G401.6 (cell line): Measurements from ENCODE around the gene LDLRAP1.

ENCODE experiments used
- FAIRE-seq: peaks from 2 replicates; lab custom pipeline; 2012; peaks lifted over from hg19 to GRCh38; lab: Jason Lieb, UNC

The LDLRAP1 gene

DNA sequence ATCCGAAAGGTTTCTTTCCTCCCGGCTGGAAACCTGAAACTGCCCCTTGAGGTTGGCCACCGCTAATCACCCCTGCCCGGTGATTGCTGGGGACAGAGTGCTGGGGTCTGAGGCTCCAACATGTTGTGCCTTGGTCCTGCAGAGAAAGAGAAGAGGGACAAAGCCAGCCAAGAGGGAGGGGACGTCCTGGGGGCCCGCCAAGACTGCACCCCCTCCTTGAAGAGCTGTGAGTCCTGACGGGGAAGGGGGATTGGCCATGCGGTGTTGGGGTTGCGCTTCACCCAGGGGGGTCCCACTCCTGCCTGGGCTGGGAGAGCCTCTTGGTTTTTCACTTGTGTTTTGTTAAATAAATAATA is 19.5 kb downstream of the LDLRAP1 start:
- FAIRE-seq = no peak

DNA sequence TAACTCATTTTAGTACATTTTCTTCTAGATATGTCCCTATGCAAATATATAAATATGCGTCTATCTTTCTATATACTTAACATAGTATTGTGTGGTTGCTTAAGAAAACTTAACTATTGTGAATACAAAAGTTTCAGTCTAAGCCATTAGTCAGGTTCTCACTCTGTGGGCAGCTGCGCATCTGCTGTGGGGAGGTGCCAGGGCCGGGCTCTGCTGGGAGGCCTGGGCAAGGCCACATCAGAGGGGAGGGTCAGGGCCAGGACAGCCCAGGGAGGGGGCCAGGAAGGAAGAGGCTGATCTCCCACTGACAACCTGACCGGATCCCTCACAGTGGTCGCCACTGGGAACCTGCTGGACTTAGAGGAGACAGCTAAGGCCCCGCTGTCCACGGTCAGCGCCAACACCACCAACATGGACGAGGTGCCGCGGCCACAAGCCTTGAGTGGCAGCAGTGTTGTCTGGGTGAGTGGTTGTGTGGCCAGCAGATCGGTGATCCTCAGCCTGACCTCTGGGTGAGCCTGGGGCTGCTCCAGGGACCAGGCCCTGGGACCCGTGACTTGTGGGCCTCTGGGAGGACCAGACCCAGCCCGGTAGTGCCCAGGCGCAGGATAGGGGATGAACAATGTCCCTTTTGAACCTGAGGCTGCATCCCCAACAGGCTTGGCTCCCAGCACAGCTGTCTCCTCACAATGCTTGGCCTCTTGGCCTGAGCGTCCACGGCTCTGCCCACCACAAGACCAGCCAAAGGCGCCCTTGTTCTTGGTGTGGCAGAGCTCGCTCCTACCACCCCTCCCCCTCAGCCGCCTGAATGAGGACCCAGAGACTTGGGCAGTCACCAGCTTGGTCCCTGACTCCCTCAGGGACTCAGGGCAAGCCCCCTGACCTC is 20.2 kb downstream of the LDLRAP1 start:
- no peak for FAIRE-seq

DNA sequence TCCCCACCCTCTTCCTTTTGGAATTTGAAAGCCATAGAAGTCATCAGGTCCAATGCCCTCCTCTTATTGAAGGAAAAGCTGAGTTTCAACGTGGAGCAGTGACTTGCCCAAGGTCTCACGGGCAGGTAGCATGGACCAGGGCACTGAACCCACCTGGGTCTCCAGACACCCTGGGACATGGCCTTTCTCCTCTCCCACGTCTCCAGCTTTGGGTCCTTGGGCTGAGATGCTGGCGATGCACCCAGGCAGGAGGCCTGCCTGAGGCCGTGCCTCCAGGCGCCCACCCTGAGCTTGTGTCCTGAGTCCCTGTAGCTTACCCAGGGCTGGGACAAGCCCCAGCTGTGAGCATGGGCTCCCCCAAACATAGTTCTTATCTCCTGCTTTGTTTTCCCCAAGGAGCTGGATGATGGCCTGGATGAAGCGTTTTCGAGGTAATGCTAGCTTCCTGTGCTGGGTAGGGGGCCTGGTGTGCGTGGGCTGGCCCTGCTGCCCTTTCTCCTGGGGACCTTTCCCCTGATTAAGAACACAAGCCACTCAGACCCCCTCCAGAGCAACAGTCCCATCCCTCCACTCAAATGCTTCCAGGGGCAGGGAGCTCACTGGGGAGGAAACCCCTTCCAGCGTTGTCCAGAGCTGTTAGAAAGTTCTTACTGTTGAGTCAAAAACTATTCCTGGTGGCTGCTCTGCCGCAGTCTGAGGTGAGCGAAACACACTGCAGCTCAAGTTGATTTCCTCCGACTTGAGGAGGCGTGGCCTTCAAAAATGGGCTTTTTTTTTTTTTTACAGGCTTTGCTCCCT is 21.6 kb downstream of the LDLRAP1 start:
- FAIRE-seq = peak; percentile 94

DNA sequence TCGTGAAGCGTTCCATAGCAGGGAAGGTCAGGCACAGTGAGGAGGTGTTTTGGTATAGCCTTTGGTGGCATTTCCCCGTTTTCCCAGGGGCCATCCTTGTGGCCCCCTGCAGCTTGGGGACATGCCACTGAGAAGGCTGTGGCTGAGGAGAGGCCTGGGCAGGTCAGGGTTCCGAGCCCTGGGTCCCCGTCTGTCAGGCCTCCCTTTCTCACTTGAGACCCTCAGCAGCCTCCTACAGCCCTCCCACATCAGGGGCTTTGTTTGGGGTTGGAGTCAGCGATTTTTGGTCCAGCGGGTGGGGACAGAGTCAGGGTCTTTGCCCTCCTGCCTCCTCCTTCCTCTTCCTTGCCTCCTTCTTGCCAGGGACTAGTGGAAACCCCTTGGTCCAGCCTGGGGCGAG is 22.2 kb downstream of the LDLRAP1 start:
- FAIRE-seq = no peak

DNA sequence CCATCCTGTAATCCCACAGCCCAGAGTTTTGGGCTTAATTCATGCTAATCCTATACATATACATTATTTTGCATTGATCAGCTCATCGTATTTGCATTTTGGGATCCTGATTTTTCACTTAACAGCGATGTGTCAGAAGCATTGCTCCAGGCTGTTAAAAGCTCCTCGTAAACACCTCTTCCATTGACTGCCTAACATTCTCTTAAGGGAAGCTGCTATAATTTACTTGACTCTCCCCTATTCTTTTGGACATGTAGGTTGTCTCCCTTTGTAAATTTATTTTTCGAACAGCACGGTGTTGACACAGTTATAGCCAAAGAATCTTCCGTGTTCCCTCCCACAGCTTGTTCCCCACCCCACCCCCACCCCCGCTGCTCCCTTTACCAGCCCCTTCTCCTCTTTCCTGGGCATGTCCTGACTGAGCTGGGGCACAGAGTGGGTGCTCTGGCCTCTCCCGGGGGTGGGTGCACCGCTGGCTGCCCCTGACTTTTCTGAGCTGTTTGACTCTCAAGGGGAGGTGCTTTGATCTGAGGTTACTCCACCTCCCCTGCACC is 22.8 kb downstream of the LDLRAP1 start:
- no peak for FAIRE-seq

DNA sequence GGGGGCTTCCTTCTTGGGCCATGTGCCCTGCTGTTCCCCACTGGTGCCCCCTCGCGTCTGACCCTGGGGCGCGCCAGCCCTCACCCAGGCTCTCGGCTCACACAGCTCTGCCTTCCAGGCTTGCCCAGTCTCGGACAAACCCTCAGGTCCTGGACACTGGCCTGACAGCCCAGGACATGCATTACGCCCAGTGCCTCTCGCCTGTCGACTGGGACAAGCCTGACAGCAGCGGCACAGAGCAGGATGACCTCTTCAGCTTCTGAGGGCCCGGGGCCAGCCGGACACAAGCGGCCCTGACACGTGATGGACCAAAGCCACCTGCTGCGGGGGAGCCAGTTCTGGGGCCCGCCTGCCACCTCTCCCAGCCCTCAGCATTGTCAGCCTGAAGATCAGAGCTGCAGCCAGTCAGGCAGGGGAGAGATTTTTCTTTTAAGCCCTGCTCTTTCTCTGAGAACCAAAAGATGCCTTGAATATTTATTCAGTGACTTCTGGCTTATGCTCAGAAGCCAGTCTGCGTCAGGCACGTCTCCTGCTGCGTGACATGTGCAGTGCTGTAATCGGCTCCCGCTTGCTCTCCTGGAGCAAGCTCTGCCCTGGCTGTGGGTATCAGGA is 23.4 kb downstream of the LDLRAP1 start:
- FAIRE-seq = peak; percentile 63

DNA sequence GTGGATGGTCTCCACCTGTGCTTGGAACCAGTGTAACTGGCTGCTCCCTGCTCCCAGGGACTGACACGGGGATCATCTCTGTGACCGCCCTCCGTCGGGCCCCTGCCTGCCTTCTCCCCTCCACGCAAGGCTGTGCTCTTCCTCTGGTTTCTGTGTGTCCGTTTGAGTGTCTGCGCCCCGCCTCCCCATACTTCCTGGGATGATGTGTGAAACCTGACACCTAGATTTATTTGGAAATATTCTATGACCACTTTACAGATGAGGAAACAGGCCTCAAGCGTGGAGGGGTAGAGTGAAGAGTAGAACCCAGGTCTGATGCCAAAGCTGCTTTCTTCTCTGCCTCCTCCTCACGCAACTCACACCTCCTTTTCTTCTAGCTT is 24.3 kb downstream of the LDLRAP1 start:
- no peak for FAIRE-seq

DNA sequence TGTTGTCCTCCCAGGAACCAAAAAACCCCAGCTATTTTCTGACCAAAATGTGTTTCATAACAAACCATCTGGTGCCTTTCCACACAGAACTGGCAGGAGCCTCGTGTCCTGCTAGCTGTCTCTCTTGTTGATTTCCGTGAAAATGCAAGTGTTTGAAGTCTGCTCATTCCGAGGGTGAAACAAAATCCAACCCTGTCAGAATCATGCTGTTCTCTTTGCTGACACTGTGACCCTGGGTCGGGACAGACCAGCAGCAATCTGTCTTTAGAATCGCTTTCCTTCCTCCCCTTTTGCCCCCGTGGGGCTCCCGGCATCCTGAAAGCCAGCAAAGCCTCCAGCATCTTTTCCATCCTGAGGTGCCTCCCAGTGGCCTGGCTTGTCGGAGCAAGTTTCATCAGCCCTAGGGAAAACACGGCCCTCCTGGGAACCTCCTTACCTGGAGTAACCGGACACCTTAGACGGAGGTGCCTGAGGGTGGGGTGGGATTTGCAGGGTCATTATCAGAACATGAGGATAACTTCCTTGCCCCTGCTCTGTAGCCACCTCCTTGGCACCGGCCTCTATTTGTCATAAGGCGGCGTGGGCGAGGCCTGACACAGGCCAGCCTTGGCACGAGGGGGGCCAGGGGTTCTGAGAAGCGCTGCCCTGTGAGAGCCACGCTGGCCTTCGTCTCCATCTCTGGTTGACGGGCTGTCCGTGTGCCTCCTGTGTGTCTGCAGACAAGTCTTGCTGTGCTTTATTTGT is 24.9 kb downstream of the LDLRAP1 start:
- peak; percentile 46 for FAIRE-seq

DNA sequence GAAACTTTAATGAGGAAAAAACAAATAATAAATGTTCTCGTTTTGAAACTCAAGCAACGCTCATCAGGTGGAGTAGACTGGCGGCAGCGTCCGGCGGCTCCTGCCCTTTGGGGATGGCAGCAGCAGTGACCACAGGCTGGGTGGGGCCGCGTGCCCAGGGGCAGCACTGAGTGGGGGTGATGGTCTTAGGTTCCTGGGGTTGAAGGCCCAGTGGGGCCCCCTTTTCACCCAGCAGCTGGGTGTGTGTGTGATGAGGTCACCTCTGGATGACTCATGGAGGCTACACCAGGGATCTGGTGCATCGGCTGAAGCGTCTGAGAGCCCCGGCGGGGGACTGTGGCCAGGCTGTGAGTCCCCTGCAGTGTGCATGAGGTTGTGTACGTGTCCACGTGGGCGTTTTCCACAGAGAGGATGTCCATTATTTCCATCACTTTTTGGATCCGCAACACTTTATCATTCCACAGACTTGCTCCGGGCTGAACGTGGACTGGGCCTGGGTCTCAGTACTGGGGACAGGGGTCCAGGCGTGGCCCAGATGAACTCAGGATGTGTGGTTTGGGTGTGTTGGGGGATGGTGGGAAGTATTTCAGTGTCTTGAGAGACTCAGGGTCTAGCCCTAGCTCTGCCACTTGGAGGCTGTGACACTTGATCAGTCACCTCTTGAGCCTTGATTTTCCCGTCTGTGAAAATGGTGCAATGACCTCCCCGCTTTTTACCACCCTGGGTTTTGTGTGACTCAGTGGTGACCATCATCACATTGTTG is 25.6 kb downstream of the LDLRAP1 start:
- FAIRE-seq = no peak

DNA sequence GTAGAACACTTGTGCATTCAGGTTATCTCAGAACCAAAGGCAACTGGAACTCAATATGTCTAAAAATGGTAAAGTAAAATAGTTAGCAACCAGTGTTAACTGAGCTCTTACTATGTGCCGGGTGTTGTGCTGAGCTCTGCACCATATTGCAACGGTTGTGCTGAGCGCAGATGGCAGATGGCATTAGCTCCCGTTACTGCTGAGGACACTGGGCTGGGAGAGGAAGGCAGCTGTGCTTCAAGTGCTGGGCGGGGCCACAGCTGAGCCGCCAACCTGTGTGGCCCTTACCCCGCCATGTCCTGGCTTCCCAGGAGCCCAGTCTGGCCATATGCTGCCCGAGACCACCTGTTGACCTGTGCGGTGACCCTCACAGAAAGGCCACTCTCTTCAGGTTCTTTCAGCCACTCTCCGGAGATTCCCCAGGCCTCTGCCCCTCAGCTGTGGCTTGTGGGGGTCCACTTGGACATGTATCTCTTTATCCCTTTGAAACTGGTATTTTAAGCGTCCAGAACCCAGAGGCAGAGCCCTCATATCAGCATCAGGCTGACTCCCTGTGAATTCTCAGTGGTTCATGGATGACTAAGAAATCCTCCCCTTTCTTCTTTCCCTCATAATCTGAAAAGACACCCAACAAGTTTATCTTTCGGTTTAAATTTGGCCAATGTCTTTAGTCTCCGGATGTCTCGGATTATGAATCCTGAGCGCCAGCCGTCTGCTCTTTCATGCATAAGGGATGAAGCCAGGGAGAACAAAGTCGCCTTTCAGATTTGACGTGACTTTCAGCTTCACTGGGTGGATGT is 26.4 kb downstream of the LDLRAP1 start:
- no peak for FAIRE-seq

DNA sequence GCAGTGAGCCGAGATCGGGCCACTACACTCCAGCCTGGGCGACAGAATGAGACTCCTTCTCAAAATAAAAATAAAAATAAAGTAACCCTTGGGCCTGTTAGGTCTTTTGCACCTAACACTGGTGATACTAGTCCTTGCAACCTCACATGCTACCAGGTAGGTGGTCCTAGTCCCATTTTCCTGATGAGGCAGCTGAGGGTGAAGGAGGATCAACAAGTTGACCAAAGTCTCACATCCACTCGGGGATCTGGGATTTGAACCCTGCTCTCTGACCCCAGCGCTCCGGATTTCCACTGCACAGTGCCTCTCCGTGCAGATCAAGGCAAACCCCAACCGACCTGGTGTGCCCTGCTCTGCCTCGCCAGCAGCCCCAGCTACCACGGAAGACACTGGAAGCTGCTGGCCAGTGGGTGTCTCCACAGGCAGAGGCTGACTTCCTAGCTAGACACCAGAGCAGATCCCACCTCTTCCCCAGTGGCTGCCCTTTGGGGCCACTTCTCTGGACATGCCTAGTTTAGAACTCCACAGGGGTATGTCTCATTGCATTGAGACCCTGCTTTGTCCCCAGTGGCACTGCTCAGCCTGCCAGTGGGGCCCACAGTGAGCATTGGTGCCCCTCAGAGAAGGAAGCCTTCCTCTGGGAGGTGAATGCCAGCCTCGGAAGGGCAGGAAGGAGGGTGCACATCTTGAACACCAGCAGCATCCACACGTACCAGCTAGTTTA is 27.6 kb downstream of the LDLRAP1 start:
- no peak for FAIRE-seq

DNA sequence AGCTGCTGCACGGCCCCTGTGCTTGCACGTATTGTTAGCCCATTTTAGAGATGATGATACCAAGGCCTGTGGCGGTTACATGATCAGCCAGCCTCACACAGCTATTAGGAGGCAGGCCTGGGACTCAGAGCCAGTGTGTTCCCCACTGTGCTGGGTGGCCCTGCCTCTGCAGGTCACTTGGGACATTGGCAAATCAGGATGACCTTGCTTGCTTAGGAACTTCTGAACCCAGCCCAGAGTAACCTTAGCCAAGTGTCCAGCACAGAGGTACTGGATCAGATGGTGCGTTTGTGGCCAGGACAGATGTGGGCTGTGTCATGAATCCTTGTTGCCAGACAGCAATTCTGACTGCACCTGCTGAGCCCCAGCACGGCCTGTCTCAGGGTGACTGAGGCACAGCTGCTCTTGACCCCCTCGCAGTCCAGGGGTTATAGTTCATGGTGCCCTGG is 28.1 kb downstream of the LDLRAP1 start:
- no peak for FAIRE-seq

DNA sequence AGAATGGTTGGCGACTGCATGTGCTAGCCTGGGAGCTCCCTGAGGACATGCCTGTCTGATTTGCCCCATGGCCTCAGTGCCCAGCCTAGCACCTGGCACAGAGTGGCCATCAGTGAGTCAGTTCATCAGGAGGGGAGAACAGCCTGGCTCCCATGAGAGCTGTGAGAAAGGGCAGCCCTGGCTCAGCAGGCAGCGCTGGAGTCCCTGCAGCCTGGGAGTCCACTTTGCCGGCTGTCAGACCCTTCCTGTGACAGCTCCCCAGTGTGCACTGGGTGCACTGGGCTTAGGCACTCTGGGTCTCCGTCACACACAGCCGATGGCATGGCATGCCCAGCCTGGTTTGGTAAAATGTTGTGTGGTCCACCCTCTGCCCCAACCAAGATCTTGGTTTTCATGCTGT is 28.7 kb downstream of the LDLRAP1 start:
- no peak for FAIRE-seq

DNA sequence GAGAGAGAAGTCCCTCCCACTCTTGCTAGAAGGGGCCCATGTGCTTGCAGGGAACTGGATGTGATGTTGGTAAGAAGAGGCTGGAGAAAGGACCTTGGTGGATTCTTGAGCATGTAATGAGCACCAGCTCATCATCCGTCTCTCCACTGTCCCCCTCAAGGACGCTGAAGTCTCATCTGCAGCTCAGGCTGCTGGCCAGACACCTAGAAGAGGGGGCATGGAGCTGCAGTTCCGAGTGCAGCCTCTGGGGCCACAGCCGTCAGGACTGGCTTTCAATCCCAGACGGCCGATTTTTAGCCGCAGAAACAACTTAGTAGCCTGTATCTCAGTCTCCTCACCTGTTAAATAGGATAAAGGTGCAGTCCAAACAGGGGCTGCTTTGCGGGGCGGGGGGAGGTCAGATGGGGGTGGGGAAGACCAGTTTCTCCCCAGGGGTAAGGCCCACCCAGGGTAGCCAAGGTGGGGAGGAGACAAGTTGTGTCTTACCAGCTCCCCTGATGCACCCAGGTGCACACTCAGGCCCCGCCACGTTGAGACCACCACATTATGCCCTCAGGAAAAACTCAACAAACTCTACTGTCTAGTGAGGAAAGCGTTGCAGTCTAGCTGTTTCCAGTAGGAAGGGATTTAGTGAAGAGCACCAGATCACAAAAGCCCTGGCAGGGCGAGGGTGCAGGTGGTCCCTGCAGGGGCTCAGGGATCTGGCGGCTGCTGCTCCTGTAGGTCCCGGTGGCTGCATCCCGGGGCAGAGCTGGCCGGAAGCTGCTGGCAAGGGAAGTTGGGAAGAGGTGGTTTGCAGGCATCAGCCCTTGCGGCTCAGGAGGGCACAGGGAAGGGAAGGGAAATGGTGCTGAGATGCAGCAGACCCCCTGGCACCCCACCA is 29.5 kb downstream of the LDLRAP1 start:
- FAIRE-seq = no peak

DNA sequence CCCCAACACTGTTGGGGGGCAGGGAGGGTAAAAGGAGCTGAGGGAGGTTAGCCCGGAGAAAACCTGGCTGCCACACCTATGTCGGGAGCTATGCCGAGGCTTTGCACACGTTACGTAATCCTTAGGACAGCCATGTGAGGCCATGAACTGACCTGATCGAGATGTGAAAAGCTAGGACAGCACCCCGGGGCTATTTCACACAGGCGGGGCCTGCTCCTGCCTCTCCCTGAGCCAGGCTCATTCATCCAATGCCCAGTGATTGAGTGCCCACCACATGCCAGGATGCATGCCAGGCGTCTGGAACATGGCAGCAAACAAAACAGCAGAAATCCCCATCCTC is 30.2 kb downstream of the LDLRAP1 start:
- FAIRE-seq = no peak

DNA sequence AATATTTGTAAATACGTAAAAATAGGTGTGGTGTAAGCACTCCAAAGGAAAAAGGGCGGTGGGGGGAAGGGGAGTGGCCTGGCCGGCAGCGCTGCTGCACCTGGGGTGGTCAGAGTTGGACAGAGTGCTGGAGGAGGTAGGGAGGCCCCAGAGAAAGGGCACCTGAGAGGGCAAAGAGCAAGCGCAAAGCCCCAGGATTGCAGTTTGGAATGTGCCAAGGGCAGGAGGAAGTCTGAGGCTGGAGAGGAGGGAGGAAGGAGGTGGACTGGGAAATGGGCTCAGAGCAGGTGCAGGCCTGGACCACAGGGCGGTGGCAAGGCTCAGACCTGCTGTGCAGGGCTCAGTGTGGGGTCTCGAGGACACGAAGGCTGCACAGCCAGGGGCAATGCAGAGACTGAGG is 30.6 kb downstream of the LDLRAP1 start:
- FAIRE-seq = no peak

DNA sequence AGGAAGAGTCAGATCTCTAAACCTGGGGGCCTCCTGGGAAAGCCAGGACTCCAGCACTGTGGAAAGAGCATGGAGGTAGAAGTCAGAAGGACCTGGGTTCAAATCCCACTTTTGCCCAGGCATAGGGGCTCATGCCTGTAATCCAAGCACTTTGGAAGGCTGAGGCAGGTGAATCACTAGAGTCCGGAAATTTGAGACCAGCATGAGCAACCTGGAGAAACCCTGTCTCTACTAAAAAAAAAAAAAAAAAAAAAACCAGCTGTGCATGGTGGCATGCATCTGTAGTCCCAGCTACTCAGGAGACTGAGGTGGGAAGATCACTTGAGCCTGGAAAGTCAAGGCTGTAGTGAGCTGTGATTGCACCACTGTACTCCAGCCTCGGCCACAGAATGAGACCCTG is 31.8 kb downstream of the LDLRAP1 start:
- FAIRE-seq = no peak

DNA sequence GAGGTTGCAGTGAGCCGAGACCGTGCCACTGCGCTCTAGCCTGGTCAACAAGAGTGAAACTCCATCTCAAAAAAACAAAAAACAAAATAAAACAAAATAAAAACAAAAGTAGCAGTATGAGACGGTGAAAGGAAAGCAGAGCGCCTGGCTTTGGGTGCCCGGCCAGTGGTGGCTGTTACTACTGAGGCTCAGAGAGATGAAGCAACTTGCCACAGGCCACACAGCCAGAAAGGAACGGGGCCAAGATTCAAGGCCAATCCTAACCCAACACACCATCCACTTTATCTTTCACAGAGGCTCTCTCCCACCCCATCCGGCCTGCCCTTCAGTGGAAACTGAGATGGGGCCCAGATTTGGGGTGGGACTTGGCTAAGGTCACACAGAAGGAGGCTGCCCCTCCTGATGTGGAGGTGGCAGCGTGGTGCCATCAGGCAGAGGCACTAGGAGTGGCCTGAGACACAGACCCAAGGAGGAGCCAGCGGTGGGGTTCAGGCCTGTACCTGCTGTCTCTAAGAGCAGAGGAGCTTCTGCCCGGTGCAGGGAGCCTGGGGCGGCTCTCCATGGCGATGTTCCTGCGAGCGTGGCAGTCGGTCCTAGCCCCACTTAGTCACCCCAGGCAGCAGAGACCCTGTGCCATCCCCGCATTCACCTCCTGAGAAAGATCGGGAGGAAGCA is 33.2 kb downstream of the LDLRAP1 start:
- no peak for FAIRE-seq
